GM21737 (cell line): ENCODE data around the gene ANKLE2.

ENCODE experiments used
- ATAC-seq: cut with Tn5 transposase; IDR thresholded peaks from one replicate; pipeline ENCODE4 v1.9.1; 2021; ENCODE audit warnings: mild to moderate bottlenecking, moderate library complexity; ENCODE audit not compliant: unreplicated experiment

The ANKLE2 gene

GRCh38 chr12:132723015-132723763 lies 38.4 kb downstream of the ANKLE2 start:
- ATAC-seq, result no peak

GRCh38 chr12:132720606-132721345 lies 40.9 kb downstream of the ANKLE2 start:
- ATAC-seq, result no peak

- no peak for ATAC-seq
These were observed 41.7 kb downstream of the ANKLE2 start for GRCh38 chr12:132719954-132720324.

- no peak for ATAC-seq
These were observed 42.3 kb downstream of the ANKLE2 start for GRCh38 chr12:132719141-132719953.

- ATAC-seq, result no peak
These were observed 43.0 kb downstream of the ANKLE2 start for GRCh38 chr12:132718644-132719043.

- ATAC-seq, result no peak
These were observed 43.9 kb downstream of the ANKLE2 start for GRCh38 chr12:132717531-132718387.

GRCh38 chr12:132717011-132717410 lies 44.6 kb downstream of the ANKLE2 start:
- no peak for ATAC-seq

- ATAC-seq, result no peak
These were observed 45.3 kb downstream of the ANKLE2 start for GRCh38 chr12:132716356-132716755.

- ATAC-seq, result no peak
These were observed 45.8 kb downstream of the ANKLE2 start for GRCh38 chr12:132715874-132716273.

- ATAC-seq, result no peak
These were observed 48.5 kb downstream of the ANKLE2 start for GRCh38 chr12:132713123-132713522.

- no peak for ATAC-seq
These were observed 50.4 kb downstream of the ANKLE2 start for GRCh38 chr12:132711080-132711843.

GRCh38 chr12:132710405-132711079 lies 51.1 kb downstream of the ANKLE2 start, which contains the start of gene PGAM5:
PGAM5 (plus strand) TSS chr12:132710842; CDS start chr12:132710877, 35 bp downstream.
- ATAC-seq, result peak; percentile 86

GRCh38 chr12:132710043-132710404 lies 51.6 kb downstream of the ANKLE2 start:
- ATAC-seq, result peak; percentile 25

- no peak for ATAC-seq
These were observed 53.5 kb downstream of the ANKLE2 start for GRCh38 chr12:132708150-132708549.

GRCh38 chr12:132707241-132707640 lies 54.4 kb downstream of the ANKLE2 start:
- no peak for ATAC-seq

GRCh38 chr12:132703641-132704040 lies 58.0 kb downstream of the ANKLE2 start:
- no peak for ATAC-seq

GRCh38 chr12:132702640-132703039 lies 59.0 kb downstream of the ANKLE2 start:
- ATAC-seq, result no peak

GRCh38 chr12:132700212-132700822 lies 61.3 kb downstream of the ANKLE2 start:
- ATAC-seq, result no peak

- no peak for ATAC-seq
These were observed 63.3 kb downstream of the ANKLE2 start for GRCh38 chr12:132698341-132698740.
